Subcutaneous adipose tissue (tissue), 4 donors: Measurements from ENCODE around the gene FREY1. TPM values are rescaled to one million over a fixed set of nuclear protein-coding genes. Genes with fewer than 3 reads are reported as not detected.

ENCODE experiments used
- total RNA-seq, 4 donors: library from RNA; depleted of rRNA; stranded (reverse); fragments of >200 nt; gene quantifications; one replicate each; pipeline ENCODE4 v1.1.0, GENCODE V29; 2016
- TF ChIP-seq, protein P1 (sequence below): fragments of 450-650 bp; IDR thresholded peaks from one replicate; pipeline ENCODE4 v1.5.1; 2016; ENCODE audit warnings: low read depth, mild to moderate bottlenecking, control low read depth, antibody characterized with exemption, moderate library complexity

The FREY1 gene
- total RNA-seq, 4 donors from 2014 or later: 3.0 TPM; not detected in 3

GRCh38 chr11:45918962-45919675 lies 12.0 kb upstream of the FREY1 start:
- TF ChIP-seq, protein P1, sequence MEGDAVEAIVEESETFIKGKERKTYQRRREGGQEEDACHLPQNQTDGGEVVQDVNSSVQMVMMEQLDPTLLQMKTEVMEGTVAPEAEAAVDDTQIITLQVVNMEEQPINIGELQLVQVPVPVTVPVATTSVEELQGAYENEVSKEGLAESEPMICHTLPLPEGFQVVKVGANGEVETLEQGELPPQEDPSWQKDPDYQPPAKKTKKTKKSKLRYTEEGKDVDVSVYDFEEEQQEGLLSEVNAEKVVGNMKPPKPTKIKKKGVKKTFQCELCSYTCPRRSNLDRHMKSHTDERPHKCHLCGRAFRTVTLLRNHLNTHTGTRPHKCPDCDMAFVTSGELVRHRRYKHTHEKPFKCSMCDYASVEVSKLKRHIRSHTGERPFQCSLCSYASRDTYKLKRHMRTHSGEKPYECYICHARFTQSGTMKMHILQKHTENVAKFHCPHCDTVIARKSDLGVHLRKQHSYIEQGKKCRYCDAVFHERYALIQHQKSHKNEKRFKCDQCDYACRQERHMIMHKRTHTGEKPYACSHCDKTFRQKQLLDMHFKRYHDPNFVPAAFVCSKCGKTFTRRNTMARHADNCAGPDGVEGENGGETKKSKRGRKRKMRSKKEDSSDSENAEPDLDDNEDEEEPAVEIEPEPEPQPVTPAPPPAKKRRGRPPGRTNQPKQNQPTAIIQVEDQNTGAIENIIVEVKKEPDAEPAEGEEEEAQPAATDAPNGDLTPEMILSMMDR: no peak

DNA sequence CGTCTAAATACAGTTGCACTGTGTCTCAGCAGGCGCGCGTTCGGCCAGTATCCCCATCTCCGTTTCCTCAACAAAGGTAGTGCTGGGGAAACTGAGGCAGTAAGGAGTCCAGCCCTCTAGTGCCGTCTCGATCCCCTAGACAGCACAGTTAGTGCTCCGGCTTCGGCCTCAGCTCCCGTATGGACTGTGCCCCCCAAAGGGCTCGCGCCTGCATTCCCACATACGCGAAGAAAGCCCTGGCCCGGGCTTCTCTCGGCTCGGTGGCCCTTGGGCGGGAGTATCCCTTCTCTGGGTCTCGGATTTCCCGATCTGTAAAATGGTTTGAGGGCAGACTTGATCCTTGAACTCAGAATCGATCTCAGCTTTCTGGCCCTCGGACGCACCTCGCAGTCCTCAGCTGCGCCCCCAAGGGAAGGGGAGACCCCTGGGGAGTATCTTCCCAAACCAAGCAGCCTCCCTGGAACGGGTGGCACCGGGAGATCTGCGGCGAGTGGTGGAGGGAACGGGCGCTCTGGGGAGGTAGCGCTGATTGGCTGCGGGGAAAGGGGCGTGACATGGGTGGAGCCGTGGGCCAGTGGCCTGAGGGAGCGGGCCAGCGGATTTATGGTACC lies 11.4 kb upstream of the FREY1 start:
- TF ChIP-seq, protein P1: no peak

DNA sequence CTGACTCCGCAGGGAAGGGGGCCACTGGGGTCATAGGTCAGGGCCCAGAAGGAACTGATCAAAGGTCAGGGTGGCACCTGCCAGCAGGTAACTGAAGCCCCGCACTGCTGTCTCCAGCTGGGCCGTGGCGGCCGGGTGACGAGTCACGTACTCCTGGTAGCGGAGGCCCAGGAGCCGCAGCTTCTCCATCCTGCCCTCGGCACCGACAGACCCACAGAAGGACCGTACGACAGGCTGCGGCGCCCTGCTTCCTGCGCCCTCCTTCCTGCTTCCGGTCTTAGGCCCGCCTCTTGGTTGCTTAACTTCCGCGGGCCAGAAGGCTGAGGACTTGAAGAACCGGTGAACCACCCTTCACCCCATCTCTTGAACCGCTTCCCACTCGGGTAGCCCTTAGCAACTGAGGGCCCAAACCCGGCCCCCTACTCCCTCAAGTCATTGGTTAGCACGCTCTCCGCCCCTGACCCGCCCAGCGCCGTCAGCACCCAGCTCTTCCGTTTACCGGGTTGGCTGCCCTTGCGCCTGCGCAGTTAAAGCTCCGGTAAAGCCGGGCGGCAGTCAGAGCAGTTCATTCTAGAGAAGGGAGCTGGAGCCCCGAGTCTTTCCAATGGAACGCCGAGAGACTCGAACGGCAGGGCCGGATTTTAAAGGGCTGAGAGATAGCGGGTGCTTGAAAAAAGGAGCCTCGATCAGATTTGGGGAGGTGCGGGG lies 10.7 kb upstream of the FREY1 start, which contains the start of gene PEX16:
Gene PEX16, minus strand, starts transcription at position 255 of the 708 bp plus-strand sequence. Its CDS starts 66 bp downstream, at position 189.
- TF ChIP-seq, protein P1: no peak

GRCh38 chr11:45917286-45917622 lies 10.2 kb upstream of the FREY1 start:
- TF ChIP-seq, protein P1: no peak

GRCh38 chr11:45915446-45915845 lies 8.4 kb upstream of the FREY1 start:
- TF ChIP-seq, protein P1: no peak

DNA sequence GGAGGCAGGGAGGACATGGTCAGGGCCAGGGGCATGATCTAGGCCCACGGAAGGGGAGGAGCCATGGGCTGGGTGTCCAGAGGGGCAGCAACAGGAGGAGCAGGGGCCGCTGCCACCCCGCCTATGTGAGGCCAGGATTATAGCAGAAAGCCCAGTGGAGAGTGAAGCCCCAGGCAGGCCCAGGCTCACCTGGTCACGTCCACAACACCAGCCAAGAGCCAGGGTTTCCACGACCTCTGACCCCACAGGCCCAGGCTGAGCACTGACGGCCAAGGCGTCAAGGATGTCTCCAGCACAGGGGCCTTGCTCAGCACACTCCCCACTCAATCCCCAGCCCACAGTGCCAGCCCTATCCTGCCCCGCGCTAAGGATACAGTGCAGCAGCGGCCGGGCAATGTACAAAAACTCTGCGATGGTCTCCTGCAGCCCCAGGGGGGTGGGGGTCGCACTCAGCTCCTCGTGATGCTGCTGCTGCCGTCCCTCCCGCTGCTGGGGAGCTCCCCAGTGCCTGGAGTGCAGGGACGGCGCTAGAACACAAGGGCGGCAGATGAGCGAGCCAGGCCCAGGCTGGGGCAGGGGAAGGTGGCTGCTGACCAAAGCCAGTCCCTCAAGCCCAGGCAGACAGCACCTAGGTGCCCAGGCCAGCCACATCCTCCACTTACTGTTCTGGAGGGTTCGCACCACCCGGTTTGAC lies 7.0 kb upstream of the FREY1 start:
- TF ChIP-seq, protein P1: no peak
